ENCODE results near the gene LIFR.

The LIFR gene

GRCh38 chr5:38515092-38515491, 41.4 kb downstream of the LIFR start:
- DNase-seq (ENCODE audit: low read depth): no peak

- DNase-seq (ENCODE audit: low read depth): no peak
These were observed 47.3 kb downstream of the LIFR start for GRCh38 chr5:38509185-38509584.

GRCh38 chr5:38506302-38506701, 50.1 kb downstream of the LIFR start:
- DNase-seq (ENCODE audit: low read depth): no peak

DNA sequence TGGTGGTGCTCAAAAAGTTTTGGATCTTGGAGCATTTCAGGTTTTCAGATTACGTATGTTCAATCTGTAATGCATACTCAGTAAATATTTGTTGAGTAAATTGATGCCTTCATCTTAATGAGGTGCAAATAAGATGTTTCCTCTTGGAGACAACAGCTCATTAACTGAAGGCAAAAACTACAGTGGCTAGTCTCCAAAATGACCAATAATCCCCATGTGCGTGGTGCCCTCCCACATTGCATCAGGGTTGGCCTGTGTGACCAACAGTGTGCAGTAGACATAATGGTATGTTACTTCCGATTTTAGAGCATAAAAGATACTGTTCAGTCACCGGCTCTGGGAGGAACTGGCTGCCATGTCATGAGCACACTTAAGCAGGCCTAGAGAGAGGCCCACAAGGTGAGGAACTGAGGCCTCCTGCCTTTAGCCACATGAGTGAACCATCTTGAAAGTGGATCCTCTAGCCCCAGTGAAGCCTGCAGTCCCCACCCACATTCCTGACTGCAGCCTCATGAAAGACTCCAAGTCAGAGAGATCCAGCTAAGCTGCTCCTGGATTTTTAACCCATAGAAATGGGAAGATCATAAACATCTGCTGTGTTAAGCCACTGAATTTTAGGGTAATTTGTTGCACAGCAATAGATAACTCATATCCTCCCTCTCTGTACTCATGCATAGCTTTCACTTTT, 55.7 kb downstream of the LIFR start:
- DNase-seq (ENCODE audit: low read depth): no peak

DNA sequence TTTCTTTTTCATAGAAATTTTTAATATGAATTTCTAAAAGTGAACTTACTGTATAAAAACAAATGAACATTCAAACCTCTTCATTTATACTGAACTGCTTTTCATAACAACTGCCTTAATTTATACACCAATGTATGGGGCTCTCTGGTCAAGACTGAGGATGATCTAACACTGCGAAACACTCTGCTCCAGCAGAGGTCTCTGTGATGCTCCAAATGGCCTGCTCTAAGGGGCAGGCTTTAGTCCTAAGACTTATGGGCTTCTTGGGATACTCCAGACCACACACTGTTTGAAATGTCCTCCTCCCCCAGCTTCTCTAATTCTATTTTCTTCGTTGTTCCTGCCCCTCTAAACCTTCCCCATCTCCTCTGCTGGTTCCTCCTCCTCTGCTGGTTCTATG, 58.5 kb downstream of the LIFR start:
- no peak for DNase-seq (ENCODE audit: low read depth)

- DNase-seq (ENCODE audit: low read depth): no peak
These were observed 61.7 kb downstream of the LIFR start for GRCh38 chr5:38494763-38495162.

DNA sequence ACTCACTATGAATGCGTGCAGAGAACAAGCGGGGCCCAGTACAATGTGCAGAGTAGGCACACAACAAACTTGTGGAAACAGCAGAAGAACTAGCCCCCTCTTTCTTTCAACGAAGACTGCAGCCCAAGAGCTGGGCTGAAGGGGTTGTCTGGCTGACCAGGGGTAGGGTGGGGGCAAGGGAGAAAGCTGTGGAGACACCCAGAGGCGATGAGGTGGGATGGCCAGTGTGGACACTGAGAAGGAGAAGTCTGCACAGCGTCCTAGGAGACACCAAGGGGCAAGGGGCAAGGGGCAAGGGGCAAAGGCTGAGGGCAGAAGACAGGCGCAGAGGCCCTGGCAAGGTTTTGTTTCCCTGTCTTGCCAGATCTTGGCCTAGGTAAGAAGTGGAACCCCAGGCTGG, 62.3 kb downstream of the LIFR start:
- DNase-seq (ENCODE audit: low read depth): no peak

DNA sequence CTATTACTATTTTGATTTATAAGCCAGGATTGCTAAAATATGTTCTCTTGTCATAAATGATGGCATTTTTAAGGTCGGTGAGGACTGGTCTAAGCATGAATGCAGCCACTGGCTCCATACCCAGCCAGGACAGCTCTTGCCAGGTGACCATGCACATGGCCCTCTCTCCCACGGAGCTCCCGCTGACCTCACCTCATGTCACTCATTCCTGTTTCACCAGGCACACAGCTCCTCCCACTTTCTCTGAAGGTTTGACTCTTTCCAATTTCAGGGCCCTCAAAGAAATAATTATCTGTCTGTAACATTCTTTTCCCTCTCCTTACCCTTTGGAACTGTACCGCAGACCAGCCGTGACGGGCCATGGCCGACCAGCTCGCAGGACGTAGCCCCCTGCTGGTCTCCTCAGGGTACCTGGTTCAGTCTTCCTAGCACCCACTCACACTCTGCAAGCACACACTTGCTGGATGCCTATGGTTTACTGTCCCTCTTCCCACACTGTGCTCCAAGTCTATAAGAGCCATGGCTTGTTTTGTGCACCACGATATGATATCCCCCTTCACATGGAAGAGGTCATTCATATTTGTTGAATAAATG, 72.5 kb downstream of the LIFR start:
- no peak for DNase-seq (ENCODE audit: low read depth)

GRCh38 chr5:38479315-38479904, 77.0 kb downstream of the LIFR start:
- DNase-seq (ENCODE audit: low read depth): no peak

DNA sequence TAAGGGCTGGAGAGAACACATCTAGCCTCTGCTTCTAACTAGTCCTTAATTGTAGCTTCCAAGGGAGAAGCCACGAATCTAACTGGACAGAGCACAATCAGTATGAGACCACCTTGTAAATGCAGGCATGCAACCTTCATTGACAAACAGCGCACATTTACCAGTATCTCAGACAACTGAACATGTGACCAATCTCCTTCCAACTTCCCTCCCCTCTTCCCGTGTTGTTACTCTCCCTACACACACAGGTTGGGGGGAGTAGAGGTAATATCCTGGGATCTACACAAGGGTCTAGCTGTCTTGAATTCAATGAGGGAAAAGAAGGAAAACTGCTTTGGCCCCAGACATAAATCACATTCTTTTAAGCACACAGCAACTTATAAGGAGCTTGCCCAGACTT, 77.6 kb downstream of the LIFR start:
- DNase-seq (ENCODE audit: low read depth): no peak

- no peak for DNase-seq (ENCODE audit: low read depth)
These were observed 78.3 kb downstream of the LIFR start for GRCh38 chr5:38478166-38478565.

DNA sequence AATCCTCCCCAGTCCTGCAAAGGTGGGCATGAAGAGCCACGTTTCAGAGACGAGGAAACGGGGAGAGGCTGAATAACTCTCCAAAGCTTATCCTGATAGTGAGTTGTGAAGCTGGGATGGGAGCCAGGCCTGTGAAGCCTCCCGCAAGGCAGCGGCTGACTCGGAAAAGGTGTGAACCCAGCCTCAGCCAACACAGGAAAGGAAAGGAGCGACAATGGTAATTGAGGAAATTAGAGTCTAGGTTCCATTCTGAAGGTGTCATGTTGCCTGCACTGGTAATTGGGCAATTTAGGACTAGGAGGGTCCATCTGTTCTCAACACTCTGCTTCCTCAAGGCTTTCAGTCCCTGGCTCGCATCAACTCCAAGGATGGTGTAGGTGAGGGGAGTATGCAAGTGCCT, 83.4 kb downstream of the LIFR start:
- no peak for DNase-seq (ENCODE audit: low read depth)

- no peak for DNase-seq (ENCODE audit: low read depth)
These were observed 83.9 kb downstream of the LIFR start for GRCh38 chr5:38472541-38472940.

DNA sequence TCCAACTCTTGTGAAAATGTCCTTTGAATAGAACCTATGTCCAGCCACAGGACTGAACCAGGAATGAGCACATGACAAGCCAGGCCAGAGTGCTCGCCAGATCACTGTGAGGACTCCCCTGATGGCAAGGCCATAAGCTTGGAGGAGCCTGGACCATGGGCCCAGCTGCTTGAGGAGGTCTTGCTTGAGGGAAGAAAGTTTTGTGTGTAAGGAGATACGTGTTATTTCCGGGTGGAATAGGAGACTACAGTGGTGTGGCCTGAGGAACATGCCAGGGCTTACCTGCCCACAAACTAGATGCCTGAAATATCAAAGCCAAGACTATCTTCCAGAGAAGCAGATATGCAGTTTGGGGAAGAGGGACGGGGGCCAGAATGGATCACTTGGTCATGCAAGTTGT, 84.7 kb downstream of the LIFR start:
- DNase-seq (ENCODE audit: low read depth): no peak

DNA sequence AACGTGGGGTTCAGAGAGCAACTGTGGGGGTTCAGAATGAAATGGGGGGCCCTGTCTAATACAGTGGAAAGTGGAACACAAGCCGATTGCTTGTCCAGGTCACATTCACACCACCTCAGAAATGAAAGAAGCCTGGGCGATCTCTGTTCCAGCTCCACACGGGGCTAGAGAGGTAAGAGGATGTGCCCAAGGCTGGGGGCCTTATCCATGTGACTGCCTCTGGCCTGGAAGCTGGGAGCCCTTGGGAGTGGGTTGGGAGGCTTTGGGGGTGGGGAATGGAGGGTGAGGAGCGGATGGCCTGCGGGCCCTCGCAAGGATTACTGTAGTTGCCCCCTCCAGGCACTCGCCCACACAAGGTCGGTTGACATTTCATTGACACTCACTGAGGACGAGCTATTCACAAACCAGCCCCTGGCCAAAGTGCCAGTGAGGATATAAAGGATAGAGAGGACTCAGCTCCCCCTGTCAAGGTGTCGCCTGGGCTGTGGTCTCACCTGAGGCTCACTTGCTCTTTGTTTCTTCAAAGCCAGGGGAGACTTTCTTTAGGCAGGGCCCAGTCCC, 86.7 kb downstream of the LIFR start:
- no peak for DNase-seq (ENCODE audit: low read depth)

- DNase-seq (ENCODE audit: low read depth): no peak
These were observed 87.3 kb downstream of the LIFR start for GRCh38 chr5:38468978-38469706.

- no peak for DNase-seq (ENCODE audit: low read depth)
These were observed 88.2 kb downstream of the LIFR start for GRCh38 chr5:38468202-38468673.

GRCh38 chr5:38467353-38468040, 88.9 kb downstream of the LIFR start:
- DNase-seq (ENCODE audit: low read depth): no peak

DNA sequence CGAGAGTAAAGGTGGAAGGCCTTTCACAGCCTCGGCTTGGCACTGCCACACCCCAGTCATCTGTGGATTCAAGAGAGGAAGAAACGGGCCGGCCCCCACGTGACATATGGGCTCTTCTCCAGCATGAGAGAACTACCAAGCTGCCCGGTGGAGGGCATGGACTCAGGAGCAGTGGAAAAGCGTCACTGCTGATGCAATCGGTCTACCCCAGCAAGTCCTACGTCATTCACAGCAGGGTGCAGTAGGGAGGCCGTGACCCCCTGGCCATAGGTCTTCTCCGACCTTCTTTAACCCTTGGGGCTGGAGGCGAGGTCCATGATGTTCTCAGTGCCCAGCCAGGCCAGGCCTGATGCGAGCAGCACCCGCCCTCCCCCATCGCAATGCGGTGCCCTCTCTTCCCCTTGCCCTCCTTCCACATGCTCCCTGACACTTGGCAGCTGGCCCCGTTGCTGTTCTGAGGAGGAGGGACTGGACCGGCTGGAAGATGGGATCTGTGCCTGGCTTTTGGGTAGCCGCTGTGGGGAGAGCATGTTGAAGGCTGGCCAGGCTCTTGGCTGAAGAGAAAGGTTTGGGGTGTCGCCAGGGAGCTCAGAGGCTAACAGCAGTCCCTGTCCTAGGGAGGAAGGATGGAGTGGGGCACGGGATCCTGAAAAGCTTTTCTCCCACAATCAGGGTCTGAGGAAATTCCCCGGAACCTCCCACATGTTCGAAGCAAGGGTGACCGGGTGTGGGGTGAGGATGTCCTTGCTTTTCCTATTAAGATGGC, 89.8 kb downstream of the LIFR start:
- DNase-seq (ENCODE audit: low read depth): no peak

- no peak for DNase-seq (ENCODE audit: low read depth)
These were observed 90.6 kb downstream of the LIFR start for GRCh38 chr5:38465702-38466423.

GRCh38 chr5:38465061-38465460, 91.4 kb downstream of the LIFR start:
- no peak for DNase-seq (ENCODE audit: low read depth)
